Activated CD4-positive, CD25-positive, alpha-beta regulatory T cell treated with anti-CD3 and anti-CD28 coated beads, Interleukin-2, amount 50 U/mL, for 16 hours (primary cell): Measurements from ENCODE around the gene RXRG.
"Not testable (repeated sequence)": the region's sequence is repeated elsewhere in the genome, so short reads cannot be mapped to it uniquely, and the experiment has no call there.

Experiments
- DNase-seq: peaks from one replicate; pipeline ENCODE4 v3.0.0-alpha.2; 2020; ENCODE audit warnings: low read depth, low spot score

RXRG gene

GRCh38 chr1:165444897-165445370, at the start of gene RXRG:
Gene RXRG, minus strand, starts transcription at chr1:165445126. Its CDS starts 233 bp downstream, at chr1:165444893.
- DNase-seq: no peak

GRCh38 chr1:165492845-165493373, 48.0 kb upstream of the RXRG start:
- DNase-seq: no peak

DNA sequence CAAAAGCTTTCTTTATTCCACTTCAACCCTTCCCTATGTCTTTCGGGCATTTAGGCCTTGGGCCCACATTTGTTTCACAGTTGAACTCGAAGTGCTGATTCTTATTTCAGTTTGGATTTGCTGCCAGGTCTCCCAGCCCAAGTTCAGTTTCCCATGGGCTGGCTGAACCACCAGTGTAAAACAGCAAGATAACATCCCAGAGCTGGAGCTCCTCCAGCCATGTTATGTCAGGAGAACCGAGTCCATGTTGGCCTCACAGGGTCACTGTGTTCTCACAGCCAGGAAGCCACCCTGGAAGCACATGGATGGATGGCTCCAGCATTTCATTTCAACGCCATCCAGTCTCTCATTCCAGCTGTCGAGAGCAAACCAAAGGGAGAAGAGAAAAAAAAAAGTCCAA, 45.2 kb upstream of the RXRG start:
- no peak for DNase-seq

DNA sequence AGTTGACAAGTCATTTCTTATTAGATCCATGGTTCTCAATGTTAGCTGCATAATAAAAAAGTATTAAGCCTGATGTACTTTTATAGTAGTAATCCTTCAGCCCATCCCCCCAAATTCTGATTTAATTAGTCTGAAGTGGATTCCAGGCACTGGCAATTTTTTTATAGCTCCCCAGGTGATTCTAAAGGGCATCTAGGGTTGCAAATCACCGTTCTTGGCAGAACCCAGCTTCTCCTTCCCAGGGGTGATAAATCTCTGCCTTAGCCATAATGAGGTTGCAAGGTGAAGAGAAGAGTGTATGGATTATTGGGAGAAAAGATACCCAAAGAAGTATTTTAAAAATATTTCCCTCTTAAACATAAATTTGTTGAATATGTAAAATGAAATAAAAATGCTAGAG, 43.0 kb upstream of the RXRG start:
- DNase-seq: no peak

DNA sequence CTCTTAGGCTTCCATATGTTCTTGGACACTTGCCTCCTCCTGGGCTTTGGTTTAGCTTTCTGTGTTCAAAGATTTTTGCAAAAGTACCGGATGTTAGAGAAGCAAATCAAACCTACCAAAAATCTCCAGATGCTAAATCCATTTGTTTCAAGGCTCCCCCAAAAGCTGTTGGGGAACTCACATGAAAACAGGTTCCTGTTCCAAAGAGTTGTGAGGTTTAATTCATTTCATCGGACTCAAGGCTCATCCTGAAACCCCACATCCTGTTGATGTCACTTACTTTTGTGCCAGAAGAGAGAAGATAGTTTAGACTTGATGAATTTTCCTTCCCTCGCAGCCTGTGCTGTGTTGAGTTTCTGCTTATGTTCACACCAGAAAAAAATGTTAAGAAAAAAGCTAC, 41.7 kb upstream of the RXRG start:
- no peak for DNase-seq

GRCh38 chr1:165485716-165486115, 40.8 kb upstream of the RXRG start:
- DNase-seq: no peak

- DNase-seq: no peak
Measured at GRCh38 chr1:165484532-165484931, 39.6 kb upstream of the RXRG start.

- no peak for DNase-seq
Measured at GRCh38 chr1:165483412-165483811, 38.5 kb upstream of the RXRG start.

DNA sequence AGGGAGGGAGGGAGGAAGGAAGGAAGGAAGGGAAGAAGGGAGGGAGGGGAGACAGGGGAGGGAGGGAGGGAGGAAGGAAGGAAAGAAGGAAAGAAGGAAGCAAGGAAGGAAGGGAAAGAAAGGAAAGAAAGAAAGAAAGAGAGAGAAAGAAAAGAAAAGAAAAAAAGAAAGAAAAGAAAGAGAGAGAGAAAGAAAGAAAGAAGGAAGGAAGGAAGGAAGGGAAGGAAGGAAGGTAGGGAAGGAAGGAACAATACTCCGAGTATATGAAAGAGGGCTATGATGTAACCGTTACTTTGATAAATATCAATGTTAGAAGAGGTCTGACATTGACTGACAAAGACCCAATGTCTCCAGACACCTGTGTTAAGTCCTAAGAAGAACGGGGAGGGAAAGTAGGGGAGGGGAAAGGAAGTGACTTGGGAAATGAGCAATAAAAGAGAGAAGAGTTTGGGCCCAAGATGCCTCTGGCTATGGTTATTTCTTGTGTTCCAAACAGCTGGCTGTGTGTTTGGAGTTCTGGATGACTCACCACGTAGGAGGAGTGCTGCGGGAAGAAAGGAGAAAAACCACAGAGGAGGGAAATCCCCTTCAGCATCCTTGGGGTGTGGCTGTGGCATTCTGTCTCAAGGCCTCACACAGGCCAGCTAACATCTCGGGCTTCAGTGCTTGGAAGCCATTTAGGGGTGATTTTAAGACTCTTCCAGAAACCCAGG, 37.0 kb upstream of the RXRG start:
- DNase-seq: no peak

- no peak for DNase-seq
Measured at GRCh38 chr1:165476776-165477175, 31.9 kb upstream of the RXRG start.

DNA sequence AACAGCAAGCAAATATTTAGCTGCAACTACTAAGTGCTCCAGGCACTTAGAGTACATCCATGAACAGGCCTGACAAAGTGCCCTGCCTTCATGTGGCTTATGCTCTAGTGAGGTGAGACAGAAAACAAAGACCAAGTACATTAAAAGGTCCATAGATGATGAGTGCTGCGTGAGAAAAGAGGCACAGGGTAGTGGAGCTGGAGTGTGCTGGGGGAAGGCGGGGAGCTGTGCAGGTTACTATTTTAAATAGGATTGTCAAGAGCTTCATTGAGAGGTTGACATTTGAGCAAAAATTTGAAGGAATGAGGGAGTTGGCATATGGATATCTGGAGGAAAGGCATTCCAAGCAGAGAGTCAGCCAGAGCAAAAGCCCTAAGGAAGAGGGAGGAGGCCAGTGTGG, 29.3 kb upstream of the RXRG start:
- no peak for DNase-seq

- DNase-seq: no peak
Measured at GRCh38 chr1:165473081-165473480, 28.2 kb upstream of the RXRG start.

DNA sequence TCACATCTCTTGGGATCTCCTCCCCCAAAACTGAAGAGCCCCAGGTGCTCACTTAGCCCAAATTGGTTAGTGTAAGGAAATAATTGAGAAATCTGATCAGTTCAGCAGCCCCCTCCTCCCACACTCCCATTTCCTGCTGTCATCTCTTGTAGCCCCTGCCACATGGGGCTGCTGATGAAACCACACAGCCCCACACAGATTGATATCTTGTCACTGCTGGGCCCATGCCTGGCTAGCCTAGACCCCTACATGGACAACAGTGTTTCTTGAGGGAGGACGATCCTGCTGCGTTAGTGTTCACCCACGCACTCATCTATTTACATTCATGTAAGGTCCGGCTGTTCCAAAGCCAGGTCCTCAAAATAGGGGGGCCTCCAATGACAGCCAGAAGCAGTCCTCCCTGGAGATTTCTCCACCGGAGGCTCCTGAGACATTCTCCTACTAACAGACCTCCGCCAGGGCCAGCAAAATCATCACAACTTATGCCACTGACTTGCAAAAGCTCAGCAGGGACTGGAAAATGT, 23.9 kb upstream of the RXRG start:
- DNase-seq: no peak

DNA sequence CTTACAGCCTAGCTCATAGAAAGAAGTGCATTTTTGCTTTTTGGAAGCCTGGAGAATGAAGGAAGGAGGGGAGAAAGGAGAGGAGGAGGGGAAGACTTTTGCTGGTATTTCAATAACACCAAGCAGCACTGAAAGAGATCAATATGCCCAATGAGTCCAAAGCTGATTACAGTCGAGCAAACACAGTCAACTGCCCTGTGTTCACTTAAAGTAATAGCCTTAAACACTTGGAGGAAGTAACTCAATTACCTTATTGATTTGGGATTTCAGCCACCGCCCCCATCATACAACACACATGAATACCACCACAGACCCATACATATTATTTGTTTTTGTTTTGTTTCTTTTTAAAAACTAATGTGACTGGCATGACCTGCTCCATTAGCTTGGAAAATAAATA, 23.3 kb upstream of the RXRG start:
- DNase-seq: no peak

- no peak for DNase-seq
Measured at GRCh38 chr1:165467706-165468105, 22.8 kb upstream of the RXRG start.

DNA sequence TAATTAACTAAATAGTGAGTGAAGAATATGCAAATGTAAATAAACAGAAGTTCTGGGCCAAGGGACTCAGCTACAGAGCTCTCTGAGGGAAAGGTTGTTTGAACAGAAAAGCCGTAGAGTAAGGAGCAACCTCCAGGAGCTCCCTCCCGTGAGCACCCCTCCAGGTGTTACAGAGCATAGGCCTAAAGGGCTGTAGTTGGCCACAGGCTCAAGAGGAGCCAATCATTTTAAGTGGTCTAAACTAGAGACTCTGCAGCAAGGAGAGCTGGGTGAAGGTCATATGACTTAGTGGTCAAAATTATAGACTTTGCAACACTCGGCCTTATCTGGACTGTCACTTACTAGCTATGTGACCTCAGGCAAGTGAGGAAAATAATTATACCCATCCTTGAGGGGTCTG, 19.1 kb upstream of the RXRG start:
- DNase-seq: no peak

DNA sequence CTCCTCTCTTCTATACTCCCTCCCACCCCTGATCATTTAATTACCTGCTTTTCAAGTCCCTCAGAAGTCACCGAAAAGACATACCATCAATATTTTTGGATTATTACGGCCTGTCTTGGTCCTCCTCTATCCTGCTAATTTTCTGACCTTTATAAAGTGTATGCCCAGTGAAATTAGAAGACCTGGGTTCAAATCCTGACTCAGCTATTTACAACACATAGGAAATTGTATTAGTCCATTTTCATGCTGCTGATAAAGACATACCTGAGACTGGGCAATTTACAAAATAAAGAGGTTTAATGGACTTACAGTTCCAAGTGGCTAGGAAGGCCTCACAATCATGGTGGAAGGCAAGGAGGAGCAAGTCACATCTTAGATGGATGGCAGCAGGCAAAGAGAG, 14.8 kb upstream of the RXRG start:
- not testable (repeated sequence) for DNase-seq

DNA sequence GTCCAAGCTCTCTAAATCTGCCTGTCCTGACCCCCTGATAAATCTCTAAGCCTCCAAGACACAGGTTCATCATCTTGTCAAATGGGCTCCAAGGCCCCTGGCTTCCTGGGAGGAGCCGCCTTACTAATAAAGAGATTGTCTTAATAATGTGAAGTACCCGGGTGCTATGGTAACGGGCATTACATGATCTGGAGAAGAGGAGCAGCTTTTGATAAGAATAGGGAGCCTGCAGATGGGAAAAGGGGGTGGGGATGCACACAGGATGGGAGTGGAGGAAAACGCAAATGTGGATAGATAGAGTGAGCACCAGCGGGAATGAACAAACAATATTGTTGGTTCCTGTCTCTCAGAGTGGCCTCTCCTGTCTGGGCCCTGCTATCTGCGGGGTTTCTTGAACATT, 11.9 kb upstream of the RXRG start:
- DNase-seq: no peak

GRCh38 chr1:165456114-165456513, 11.2 kb upstream of the RXRG start:
- no peak for DNase-seq

GRCh38 chr1:165455111-165455510, 10.2 kb upstream of the RXRG start:
- no peak for DNase-seq

DNA sequence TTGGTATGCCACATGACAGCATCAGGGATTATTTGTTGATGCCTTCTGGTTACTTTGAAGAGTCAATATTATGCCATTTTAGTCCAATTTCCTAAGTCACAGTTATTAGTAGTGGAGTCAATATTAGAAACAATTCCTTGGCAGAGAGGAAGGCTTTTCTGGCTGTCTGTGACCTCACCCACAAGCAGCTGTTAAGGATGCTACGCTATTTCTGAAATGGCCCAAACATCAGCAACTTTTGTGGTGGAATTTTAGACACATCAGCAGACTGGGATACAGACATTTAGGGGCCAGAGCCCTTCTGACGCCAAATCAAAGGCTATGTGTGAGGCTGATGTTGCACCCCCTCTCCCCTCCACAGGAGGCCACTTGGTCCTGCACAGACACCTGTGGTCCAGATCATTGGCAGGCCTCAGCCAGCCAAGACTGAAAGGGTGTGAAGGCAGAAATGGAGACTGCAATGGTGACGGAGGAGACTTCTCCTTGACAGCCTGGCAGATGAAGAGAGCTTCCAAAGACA, 9.2 kb upstream of the RXRG start:
- DNase-seq: no peak

GRCh38 chr1:165452336-165453130, 7.6 kb upstream of the RXRG start:
- no peak for DNase-seq
